DND-41 (cell line): ENCODE data around the gene NKX1-2.
A peak's percentile ranks its signal among the peaks of the same experiment; 100 is the strongest.

Experiments
- ATAC-seq: fragments of 200-7000 bp; cut with Tn5 transposase; 3 replicates; pipeline ENCODE4 v1.9.1; 2021; ENCODE audit warnings: low read depth; ENCODE audit not compliant: insufficient read depth
- DNase-seq: peaks from one replicate; pipeline ENCODE4 v3.0.0-alpha.2; 2020
- H2AFZ ChIP-seq: 2 replicates; pipeline ENCODE4 v1.6.0; 2012; ENCODE audit warnings: low read depth, low read length
- H3K27ac ChIP-seq: 2 replicates; pipeline ENCODE4 v1.5.1; 2012; ENCODE audit warnings: low read length, inconsistent platforms
- H3K27me3 ChIP-seq: fragments of 200-600 bp; sonication (generic); 2 replicates; pipeline ENCODE4 v1.6.0; 2012; ENCODE audit warnings: low read length, mild to moderate bottlenecking, inconsistent platforms; ENCODE audit not compliant: insufficient read depth, poor library complexity
- H3K36me3 ChIP-seq: 2 replicates; pipeline ENCODE4 v1.5.1; 2012; ENCODE audit warnings: low read length, inconsistent platforms; ENCODE audit not compliant: insufficient read depth
- H3K4me1 ChIP-seq: 2 replicates; pipeline ENCODE4 v1.5.1; 2012; ENCODE audit warnings: mild to moderate bottlenecking, low read length; ENCODE audit not compliant: insufficient read depth
- H3K4me2 ChIP-seq: 2 replicates; pipeline ENCODE4 v1.6.0; 2012; ENCODE audit warnings: mild to moderate bottlenecking, moderate library complexity, low read length, inconsistent platforms; ENCODE audit not compliant: insufficient read depth
- H3K4me3 ChIP-seq, 2 experiments: fragments of 200-600 bp in 1 of 2; shearing (Covaris generic) in 1 of 2; 2 replicates each; pipeline ENCODE4 v1.5.1; 2012 to 2016; ENCODE audit warnings: inconsistent platforms in 2 of 2, low read length in 2 of 2, mild to moderate bottlenecking in 2 of 2, low read depth in 1 of 2, moderate library complexity in 1 of 2
- H3K79me2 ChIP-seq: 2 replicates; pipeline ENCODE4 v1.6.0; 2012; ENCODE audit warnings: low read length, inconsistent platforms; ENCODE audit not compliant: insufficient read depth
- H3K9ac ChIP-seq: 2 replicates; pipeline ENCODE4 v1.6.0; 2012; ENCODE audit warnings: low read depth, mild to moderate bottlenecking, inconsistent platforms, low read length, moderate library complexity
- H3K9me3 ChIP-seq: 2 replicates; pipeline ENCODE4 v1.5.1; 2012; ENCODE audit warnings: low read length, moderate library complexity, mild to moderate bottlenecking, inconsistent platforms; ENCODE audit not compliant: insufficient read depth, severe bottlenecking
- H4K20me1 ChIP-seq: 2 replicates; pipeline ENCODE4 v1.6.0; 2012; ENCODE audit warnings: low read length; ENCODE audit not compliant: insufficient read depth
- CTCF ChIP-seq: IDR thresholded peaks from 2 replicates; pipeline ENCODE4 v1.5.1; 2012; ENCODE audit warnings: borderline replicate concordance, low read length, moderate library complexity, mild to moderate bottlenecking; ENCODE audit not compliant: poor library complexity, severe bottlenecking; ENCODE audit errors: extremely low read depth
- EZH2 ChIP-seq: IDR thresholded peaks from 3 replicates; pipeline ENCODE4 v1.6.1; 2012; ENCODE audit warnings: borderline replicate concordance, low read depth, mild to moderate bottlenecking, moderate library complexity, low read length, inconsistent platforms; ENCODE audit not compliant: severe bottlenecking

Gene NKX1-2

GRCh38 chr10:124460144-124460543 is 10.3 kb upstream of the NKX1-2 start:
- Histone ChIP-seq H3K36me3 (no peaks in the 10 kb centered on the region), H3K79me2 (peaks cover 5% of the 10 kb centered on the region), H3K4me1 (peaks cover 17% of the 10 kb centered on the region), H3K4me3 (no peak overlapping the region), H3K9me3 (no peaks in the 10 kb centered on the region), H2AFZ (no peak overlapping the region; the same call in 1 of the 2 replicates), H3K27ac (no peak overlapping the region), H4K20me1 (peaks cover 4% of the 10 kb centered on the region; the same call in 1 of the 2 replicates), H3K4me2 (no peak overlapping the region), H3K27me3 (peaks cover 9% of the 10 kb centered on the region), H3K9ac (no peak overlapping the region)
- TF ChIP-seq CTCF = no peak
- no peak for TF ChIP-seq EZH2
- DNase-seq (no peak), ATAC-seq (no peak)

- Histone ChIP-seq H3K4me3 (no peak overlapping the region), H3K9ac (no peak overlapping the region), H2AFZ (no peak overlapping the region), H3K36me3 (no peaks in the 10 kb centered on the region), H3K4me2 (no peak overlapping the region), H3K27ac (no peak overlapping the region), H3K9me3 (no peaks in the 10 kb centered on the region), H4K20me1 (no peaks in the 10 kb centered on the region), H3K27me3 (peaks cover 15% of the 10 kb centered on the region), H3K79me2 (peaks cover 5% of the 10 kb centered on the region), H3K4me1 (peaks cover 16% of the 10 kb centered on the region)
- TF ChIP-seq CTCF (no peak), EZH2 (no peak)
- no peak for DNase-seq
- no peak for ATAC-seq
These were observed 9.6 kb upstream of the NKX1-2 start for GRCh38 chr10:124459395-124459794.

- Histone ChIP-seq H3K27ac (no peak overlapping the region), H4K20me1 (no peaks in the 10 kb centered on the region), H3K4me2 (no peak overlapping the region), H2AFZ (peak overlapping the region; percentile 30; the same call in 1 of the 2 replicates), H3K79me2 (peaks cover 5% of the 10 kb centered on the region), H3K4me1 (peaks cover 14% of the 10 kb centered on the region), H3K9me3 (no peaks in the 10 kb centered on the region), H3K27me3 (peaks cover 16% of the 10 kb centered on the region), H3K4me3 (no peak overlapping the region), H3K9ac (no peak overlapping the region), H3K36me3 (no peaks in the 10 kb centered on the region)
- ATAC-seq = no peak
- TF ChIP-seq EZH2 = no peak
- TF ChIP-seq CTCF = no peak
- no peak for DNase-seq
These were observed 9.1 kb upstream of the NKX1-2 start for GRCh38 chr10:124458889-124459288.

GRCh38 chr10:124458473-124458872 is 8.6 kb upstream of the NKX1-2 start:
- Histone ChIP-seq H3K9me3 (no peaks in the 10 kb centered on the region), H3K36me3 (no peaks in the 10 kb centered on the region), H3K79me2 (peaks cover 5% of the 10 kb centered on the region), H4K20me1 (no peaks in the 10 kb centered on the region), H2AFZ (no peak overlapping the region), H3K27ac (no peak overlapping the region), H3K4me2 (no peak overlapping the region), H3K9ac (no peak overlapping the region), H3K27me3 (peaks cover 16% of the 10 kb centered on the region), H3K4me1 (peaks cover 14% of the 10 kb centered on the region), H3K4me3 (no peak overlapping the region)
- TF ChIP-seq EZH2 = no peak
- no peak for TF ChIP-seq CTCF
- no peak for DNase-seq
- ATAC-seq = no peak
